CD4-positive, alpha-beta T cell treated with Interleukin-6 at 100 ng/mL for 8 hours (primary cell): ENCODE data around the gene MDFI.

Experiments used
- DNase-seq: peaks from one replicate; pipeline ENCODE4 v3.0.0-alpha.2; 2020; ENCODE audit warnings: mixed read lengths, low spot score

Gene MDFI

DNA sequence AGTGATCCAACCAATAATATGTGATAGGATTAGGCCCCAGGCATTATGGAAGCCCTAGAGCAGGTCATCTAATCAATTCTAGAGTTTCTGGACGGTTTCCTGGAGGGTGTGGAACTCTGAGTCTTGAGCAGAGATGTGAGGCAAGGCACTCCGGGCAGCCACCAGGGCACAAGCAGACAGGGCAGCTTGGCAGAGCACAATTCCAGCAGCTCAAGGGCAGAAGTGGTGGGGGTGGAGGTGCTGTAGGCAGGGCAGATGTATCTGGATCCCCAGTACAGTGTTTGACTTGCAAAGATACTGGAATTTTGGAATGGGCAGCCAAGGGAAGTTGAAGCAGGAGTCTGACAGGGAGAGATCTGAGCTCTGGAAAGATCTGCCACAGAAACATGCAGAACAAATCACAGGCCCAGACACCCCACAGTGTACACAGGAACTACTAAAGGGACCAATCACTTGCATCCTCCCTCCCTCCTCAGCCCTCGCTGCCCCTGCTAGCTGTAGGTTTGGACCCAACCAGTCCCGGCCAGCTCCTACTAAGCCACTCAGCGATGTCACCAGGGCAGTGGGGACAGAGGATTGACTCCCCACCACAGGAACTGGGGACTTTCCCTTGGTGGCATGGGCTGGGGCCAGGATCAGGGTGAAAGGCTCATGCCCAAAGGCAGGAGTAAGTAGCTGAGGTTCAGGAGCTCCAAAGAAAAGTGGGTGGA lies 50.1 kb downstream of the MDFI start:
- DNase-seq = no peak

DNA sequence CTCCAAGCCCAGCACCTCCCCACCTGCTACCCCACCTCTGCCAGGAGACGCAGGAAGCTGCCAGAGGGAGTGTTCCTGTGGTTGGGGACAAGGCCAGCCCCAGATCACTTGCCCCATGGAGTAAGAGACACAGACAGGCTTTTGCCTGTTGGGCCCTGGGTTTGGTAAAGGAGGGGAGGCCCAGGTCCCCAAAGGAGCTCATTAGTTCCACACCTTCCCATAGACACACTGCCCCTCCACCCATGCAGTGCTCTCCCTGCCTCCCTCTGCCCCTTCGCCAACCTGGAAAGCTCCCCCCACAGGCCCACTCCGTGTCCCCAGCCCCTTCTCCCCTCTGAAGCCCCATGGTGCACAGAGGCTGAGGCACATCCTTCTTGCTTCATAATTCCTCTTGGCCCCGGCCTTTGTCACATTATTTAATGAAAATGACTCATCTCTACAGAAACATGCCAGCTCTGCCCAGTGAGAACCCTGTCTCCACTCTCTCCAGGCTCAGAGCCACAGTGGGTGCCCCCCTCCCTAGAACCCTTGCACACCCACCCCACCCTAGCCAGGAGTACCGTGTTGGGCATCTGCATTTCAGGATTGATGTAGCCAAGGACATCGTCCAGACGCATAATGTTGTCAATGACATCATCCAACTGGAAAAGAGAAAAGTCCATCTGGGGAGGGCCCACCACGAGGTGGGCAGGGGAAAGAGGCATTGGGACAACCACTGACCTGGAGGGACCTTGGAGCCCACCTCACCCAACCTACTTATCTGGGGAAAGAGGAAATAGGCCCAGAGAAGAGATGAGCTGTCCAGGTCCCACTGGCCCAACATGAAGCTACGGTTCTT lies 51.1 kb downstream of the MDFI start:
- DNase-seq = no peak

DNA sequence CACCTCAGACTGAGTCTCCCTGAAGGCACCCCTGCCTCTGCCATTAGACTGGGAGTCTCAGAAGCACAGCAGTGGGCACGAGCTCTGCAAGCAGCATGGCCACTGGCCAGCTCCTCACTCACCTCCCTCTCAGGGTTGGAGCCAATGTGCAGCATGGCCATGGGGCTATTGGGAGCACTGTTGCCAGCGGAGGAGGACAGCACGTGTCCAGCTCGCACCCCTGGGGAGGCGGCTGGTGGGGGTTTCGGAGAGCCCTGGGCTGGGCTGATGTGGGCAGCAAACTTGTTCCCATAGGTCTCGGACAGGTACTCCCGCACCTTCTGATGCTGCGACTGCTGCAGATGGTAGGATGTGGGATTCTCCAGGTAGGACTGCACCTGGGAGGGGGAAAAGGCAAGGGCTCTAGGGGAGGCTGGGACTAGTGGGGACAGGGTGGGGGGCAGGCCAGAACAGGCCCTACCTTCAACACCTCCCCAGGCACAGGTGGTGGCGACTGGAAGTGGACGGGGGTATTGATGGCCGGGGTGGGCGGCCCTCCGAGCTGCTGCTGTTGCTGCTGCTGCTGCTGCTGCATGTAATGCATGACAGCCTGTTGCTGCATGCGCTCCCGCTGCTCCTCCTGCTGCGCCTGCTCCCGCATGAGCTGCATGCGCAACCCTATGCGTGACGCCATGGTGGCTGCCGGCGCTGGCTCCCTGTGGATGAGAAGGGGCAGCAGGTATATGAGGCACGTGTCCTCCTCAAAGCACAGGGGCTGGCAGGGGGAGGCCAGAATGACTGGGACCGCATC lies 52.5 kb downstream of the MDFI start:
- DNase-seq = no peak

DNA sequence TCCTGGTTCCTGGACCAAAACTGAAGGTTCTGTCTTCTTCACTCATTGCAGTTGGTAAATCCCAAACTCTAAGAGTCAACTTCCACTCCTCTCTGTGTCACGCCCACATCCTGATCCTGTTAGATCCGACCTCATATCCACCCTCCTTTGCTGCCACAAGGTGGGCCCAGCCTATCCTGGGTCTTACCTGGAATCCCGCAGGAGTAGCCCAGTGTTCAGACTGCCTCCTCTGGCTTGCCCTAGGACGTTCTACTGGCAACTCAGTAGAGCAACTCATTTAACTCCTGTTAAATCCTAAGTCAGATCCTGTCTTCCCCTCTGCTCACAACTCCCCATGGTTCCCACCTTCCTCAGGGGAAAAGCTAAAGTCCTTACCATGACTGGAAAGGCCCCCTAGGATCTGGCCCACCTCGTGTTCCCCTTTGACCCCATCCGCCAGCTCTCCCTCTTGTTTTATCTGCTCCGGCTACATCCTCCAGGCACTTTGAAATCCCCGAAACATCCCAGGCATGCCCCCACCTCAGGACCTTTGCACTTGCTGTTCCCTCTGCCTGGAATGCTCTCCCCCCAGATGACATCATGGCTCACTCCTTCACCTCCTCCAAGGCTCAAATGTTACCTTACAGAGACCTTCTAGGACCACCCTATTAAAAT lies 53.3 kb downstream of the MDFI start:
- no peak for DNase-seq

DNA sequence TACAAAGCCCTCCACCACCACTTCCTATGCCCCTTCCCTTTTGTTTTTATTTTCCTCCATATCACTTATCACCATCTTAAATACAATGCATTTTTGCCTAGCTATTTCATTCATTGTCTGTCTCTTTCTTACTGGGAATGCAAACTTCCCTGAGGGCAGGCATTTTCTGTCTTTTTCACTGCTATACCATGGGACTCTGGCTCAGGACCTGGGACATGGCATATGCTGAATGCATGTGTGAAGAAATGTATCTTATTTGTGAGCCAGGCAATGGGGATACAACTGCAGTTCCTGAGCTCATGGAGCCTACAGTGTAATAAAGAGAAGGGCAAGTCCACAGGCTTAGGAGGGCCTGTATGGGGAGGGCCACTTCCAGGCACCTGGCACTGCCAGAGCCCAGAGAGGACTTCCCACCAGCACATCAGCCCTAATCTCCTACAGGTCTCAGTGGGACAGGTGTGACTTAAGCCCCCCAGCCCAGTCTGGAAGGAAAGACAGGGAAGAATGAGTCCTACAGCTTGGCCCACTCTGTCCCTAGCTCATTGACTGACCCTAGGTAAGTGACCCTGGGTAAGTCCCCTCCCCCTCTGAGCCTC lies 53.9 kb downstream of the MDFI start:
- no peak for DNase-seq

DNA sequence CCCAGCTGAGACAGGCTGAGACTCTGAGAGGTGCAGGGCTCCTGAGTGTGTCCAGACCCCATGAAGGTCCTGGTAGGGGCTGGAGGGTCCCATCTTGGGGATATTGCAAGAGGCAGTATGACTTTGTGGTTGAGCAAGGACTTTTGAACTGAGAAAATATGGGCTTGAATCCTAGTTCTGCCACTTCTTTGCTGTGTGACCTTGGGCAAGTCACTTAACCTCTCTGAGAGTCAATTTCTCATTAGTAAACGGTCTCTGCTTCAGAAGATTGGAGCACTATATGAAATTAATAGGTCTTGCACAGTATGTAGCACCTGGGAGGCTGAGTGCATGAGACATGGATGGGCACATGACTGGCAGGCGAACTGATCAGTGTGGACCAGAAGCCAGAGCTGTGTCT lies 54.5 kb downstream of the MDFI start:
- DNase-seq = no peak

DNA sequence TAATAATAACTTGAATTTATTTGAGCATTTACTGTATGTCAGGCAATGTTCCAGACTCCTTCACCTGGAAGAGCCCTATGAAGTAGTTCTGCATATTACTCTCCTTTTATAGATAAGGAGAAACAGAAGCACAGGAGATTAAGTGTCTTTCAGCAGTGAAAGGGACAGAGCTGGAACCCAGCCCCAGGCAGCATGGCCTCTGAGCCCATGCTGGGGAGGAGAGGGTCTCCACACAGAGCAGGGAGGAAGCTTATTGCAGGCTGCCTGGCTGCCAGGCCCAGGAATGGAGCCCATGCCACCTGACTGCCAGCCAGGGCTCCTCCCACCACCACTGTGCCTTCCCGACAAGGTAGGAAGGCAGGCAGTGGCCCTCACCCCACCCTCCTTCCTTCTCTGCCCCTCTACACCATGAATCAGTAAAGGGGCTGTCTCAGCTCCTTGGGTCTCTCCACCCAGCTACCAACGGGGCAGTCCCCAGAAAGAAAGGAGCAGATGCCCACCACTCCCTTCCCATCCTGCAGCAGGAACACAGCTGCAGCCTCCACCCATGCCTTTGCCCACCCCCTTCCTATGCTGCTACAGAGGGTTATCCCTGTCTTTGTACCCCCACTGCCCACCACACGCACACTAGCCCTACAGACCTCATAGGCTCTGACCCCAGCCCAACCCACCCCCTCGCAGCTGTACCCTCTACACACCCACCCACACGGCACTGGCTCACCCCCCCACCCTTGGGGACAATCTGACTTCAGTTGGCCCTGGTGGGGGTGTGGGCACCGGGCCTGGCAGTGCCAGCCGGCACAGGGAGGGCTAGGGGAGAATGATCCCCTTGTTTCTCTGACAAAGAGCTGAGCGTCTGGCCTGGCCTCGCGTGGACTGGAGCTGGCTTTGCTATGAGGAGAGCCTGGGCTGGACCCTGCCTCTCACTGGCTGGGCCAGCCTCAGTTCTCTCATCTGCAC lies 55.3 kb downstream of the MDFI start:
- DNase-seq = no peak

DNA sequence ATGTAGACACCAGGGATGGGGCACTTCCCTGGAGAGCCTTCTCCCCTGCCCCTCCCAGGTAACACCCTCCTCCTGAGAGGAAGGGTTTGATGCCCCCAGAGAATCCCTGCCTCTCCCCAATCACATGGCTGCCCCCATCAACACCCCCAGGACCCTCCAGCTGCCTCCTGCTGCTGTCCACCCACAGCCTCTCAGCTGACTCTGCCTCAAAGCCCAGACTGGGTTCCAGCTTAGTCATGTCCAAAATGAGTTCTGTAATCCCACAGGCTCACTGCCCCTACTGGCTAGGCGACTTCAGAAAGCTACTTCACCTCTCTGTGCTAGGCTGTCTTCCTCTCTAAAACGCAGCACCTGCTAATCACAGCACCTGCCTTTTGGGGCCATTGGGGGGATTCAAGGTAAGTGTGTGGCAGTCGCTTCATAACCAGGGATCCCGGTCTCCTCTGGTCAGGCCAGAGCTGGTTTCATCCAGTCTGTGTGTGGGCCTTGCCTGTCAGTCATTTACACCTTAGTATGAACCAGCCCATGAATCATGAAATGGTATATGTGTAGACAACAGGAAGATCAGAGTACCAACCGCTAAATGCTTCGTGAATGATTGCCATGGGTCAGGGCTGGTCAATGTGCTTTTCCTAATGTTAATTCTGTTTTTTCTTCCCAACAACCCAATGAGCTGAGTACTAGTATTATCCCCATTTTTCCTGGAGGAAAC lies 56.7 kb downstream of the MDFI start:
- DNase-seq = no peak

DNA sequence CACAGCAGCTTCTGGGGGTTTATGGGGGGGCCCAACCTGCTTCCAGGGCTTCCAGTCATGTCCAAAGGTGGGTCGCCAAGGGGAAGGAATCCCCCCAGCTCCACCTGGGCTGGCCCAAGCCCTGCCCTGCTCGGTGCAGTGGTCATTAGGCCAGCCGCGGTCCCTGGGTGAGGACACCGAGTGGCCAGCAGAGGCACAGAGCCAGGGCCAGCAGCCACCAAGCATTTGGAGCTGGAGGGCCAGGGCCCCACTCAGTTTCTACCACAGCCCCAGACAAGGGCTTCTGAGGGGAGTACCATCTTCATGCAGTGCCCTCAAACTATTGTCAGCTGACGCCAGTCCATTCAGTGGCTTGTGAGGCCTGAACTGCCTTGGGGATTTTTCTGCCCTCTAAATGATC lies 57.6 kb downstream of the MDFI start:
- DNase-seq = no peak

DNA sequence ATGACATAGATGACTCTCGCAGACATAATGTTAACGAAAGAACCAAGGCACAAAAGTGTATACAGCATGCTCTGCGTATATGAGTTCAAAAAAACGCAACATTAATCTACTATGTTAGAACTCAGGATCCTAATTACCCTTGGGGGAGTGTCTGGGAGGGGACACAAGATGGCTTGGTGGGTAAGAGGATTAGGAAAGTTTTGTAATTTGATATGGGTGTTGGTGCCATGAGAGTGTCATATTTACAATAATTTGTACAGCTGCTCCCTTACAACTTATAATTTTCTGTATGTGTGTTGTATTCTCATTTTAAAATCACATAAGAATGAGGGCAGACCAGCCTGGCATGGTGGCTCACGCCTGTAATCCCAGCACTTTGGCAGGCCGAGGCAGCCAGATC lies 58.5 kb downstream of the MDFI start:
- no peak for DNase-seq

DNA sequence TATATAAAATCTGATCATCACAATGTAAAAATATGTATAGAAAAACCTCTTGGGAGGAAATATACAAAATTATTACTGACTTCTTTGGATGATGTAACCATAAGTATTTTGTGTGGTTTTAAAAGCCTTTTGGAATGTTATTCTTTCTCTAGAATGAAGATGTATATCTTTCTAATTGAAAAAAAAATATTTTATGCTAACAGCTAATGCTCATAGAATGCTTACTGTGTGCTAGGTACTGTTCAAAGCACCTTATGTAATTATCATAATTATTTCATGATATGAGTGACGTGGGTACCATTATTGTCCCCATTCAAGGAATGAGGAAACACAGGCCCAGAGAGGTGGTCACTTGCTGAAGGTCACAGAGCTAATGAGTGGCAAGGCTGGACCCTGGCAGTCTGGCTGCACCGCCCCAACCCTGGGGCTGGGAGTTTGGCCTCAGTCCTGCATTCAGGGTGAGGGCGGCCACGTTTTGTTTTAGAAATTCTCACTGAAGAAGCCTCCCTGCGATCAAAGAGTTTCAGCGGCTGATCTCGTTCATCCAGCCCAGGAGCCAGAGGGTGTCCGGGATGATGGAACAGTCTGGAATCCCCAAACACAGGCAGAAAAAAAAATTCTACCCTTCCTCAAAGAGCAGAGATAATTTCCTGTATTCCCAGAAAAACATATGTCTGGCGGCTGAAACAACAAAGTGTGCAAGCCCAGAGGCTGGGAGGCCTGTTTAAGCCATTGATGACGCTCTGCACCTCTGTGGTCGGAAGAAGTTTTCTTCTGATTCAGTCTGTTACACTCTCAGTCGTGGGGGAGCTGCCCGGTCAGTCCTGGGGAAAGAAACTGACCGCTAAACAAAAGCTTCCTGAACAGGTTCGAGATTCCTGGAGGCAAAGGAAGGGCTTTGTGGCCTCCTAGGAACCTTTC lies 59.9 kb downstream of the MDFI start:
- DNase-seq = no peak

DNA sequence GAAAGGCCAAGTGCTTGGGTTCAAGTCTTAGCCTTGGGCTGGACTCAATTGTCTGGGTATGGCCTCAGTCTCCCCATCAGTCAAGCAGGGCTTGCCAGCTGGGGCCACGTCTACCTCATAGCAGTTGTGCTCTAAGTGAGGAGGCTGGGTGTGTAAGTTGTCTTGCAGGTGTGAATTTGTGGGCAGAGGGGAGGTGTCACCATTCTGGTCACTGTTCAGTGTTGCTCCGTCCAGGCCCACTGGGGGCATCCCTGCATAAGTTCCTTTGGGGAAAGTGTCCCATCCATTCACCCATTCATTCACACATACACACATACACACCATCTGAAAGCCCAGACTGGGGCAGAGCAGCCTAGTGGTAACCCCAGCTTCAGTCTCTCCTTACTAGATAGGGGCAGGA lies 60.8 kb downstream of the MDFI start:
- DNase-seq = no peak

DNA sequence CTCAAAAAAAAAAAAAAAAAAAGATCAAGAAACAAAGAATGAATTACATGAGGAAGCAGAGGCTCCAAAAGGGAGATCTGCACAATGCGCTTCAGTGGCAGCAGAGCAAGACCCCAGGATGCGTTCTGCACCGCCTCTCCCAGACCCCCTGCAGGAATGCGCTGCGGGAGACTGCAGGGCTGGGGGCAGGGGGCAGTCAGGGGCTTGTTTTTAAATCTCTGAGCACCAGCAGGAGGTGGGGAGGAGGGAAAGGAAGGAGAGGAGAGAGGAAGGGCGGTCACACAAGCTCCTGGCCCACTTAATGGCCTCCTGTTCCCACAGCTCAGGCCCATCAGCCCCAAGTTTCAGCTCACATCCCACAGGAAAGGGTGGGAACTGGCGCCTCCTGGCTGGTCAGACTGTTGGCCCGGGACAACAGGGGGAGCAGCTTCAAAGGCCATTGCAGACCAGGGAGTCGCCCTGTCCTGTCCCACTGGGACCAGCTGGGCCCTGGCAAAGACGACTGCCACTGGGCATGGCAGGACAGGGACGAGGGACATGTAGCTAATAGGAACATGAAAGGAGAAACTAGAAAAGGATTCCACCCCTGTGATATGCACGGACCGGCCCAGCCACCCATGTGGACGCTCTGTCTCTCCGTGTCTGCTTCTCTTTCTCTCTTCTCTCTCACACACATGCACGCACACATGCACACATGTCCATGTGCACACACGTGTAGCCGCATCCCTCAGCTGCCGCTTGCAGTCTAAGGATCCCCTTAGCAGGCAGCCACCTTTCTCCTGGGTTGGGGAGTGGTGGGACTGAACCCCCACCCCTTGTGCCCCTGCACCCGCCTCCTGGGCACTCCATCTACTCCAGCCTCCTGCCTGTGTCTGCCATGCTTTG lies 62.4 kb downstream of the MDFI start:
- DNase-seq = no peak

DNA sequence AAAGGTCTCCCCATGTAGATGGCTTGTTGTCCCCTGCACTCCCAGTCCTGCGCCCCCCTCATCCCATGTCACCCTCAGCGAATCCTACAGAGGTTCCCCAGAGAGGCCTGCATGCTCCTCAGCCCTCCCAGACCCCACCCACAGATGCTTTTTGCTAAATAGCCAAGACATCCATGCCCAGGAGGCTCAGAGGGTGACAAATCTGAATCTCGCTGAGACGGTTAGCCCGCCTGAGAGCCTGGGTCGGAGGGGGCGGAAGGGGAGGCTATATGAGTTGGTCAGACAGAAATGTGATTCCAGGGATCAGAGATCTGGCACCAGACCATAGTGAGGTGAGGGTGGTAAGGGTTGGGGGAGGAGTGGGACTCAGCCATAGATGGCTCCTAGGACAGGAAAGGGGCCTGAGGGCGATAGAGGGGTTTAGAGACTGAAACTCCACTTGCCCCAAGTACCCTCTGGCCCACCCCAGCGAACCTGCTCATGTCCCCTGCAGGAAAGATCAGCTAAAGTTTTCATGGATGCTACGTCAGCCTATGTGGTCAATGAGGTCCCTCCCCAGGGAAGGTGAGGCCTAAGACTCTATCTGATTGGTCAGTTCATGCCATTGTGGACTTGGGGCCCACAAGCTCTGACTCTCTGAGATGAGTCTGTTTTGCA lies 63.9 kb downstream of the MDFI start:
- no peak for DNase-seq

DNA sequence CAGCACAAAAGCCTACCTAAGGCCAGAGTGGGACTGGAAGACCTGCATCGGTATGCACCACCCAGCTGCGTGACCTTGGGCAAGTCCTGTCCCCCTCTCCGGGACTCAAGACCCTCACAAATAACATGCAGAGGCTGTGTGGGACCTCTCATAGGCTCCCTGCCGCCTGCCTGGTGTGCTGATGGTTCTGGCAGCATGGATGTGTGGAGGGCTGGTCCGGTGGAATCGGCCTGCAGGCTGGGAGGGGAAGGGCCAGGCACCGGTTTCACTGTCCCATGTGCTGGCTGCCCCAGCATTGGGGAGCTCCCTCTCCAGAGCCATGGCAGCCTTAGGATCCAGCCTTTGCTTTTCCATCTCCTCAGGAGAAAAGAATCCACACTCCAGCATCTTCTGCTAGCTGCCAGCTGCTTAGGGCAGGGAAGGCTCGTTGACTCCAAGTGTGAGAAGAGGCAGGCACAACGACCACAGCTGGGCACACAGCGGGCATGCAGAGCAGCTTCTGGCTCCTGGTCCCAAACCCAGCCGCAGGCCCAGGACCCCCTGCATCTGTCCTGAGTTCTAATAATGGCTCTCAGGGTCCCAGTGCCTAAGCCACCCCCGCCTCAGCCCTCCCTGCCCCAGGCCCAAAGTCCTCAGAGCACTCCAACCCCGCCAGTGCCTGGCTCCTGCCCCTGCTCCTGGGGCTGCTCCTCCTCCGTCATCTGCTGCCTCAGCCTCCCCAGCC lies 64.7 kb downstream of the MDFI start:
- no peak for DNase-seq
